GM12872 (cell line): ENCODE data around the gene DHX57.

ENCODE experiments used
- TF ChIP-seq, protein P1 (sequence below): IDR thresholded peaks from 3 replicates; pipeline ENCODE4 v1.5.1; 2011; ENCODE audit warnings: low read depth, mild to moderate bottlenecking, low read length, moderate library complexity; ENCODE audit not compliant: insufficient read depth

DHX57 gene

DNA sequence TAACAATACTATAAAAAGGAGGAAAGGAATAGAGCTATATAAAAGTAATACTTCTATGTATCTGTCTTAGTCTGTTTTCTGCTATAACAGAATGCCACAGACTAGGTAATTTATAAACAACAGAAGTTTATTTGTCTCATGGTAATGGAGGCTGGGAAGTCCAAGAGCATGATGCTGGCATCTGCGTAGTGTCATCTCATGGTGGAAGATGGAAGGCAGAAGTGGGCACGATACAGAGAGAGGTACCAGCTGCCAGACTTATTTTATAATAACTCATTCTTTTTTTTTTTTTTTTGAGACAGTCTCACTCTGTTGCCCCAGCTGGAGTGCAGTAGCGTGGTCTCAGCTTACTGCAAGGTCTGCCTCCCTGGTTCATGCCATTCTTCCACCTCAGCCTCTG lies 4.3 kb downstream of the DHX57 start:
- TF ChIP-seq, protein P1, sequence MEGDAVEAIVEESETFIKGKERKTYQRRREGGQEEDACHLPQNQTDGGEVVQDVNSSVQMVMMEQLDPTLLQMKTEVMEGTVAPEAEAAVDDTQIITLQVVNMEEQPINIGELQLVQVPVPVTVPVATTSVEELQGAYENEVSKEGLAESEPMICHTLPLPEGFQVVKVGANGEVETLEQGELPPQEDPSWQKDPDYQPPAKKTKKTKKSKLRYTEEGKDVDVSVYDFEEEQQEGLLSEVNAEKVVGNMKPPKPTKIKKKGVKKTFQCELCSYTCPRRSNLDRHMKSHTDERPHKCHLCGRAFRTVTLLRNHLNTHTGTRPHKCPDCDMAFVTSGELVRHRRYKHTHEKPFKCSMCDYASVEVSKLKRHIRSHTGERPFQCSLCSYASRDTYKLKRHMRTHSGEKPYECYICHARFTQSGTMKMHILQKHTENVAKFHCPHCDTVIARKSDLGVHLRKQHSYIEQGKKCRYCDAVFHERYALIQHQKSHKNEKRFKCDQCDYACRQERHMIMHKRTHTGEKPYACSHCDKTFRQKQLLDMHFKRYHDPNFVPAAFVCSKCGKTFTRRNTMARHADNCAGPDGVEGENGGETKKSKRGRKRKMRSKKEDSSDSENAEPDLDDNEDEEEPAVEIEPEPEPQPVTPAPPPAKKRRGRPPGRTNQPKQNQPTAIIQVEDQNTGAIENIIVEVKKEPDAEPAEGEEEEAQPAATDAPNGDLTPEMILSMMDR, result no peak

DNA sequence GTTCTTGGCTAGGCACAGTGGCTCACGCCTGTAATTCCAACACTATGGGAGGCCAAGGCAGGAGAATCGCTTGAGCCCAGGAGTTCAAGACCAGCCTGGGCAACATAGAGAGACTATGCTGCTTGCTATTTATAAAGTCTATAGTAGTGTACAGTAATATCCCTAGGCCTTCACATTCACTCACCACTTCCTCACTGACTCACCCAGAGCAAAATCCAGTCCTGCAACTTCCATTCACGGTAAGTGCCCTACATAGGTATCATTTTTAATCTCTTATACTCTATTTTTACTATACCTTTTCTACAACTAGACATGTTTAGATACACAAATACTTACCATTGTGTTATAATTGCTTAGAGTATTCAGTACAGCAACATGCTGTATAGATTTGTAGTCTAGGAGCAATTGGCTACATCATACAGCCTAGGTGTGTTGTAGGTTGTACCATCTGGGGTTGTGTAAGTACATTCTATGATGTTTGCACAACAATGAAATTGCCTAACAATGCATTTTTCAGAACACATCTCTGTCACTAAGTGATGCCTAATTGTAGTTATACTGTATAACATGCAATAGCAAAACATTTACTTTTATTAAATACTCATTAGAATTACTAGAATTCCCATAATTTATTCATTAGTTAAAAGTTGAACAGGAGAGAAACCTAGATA lies 8.8 kb downstream of the DHX57 start:
- TF ChIP-seq, protein P1, result no peak

DNA sequence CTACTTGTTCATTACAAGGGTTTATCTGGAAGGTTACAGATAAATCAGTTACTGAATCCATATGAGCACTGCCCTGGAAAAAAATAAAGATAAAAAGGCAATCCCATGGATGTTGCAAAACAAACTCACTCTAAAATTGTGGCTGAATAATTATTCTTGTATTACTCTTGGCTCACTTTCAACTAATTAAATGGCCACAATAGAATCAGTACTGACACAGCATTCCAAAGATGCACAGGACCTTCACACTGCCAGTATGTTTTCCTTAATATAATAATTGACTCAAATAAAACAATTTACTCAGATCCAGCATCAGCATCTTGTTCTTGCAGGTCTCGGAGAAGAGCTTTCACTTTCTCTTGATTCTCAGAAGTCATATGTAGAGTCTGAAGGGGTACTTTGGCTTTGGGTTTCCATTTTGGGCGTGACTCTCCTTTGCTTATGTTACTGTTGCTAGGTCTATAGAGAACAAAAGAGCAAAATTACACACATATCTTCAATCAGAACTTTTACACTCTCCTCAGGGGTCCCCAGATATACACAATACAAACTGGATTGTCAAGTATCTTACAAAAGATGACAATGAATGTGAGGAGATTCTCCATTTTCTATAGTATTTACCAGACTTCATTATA lies 12.6 kb downstream of the DHX57 start:
- TF ChIP-seq, protein P1, result no peak

DNA sequence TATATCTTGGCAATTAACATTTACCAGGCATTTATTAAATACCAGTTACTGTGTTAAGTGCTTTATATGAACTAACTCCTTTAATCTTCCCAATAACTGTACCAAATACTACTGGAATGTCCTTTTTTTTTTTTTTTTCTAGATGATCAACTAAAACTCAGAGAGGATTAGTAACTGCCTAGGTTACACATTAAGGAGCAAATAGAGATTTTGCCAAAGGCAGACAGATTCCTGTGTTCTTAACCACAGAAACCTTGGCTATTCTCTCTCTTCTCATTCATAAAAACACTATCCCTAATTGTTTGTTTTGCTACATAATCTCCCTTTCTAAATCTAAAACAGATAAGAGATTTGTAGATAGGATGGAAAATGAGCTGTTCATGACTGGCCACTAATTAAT lies 13.3 kb downstream of the DHX57 start:
- TF ChIP-seq, protein P1, result no peak

DNA sequence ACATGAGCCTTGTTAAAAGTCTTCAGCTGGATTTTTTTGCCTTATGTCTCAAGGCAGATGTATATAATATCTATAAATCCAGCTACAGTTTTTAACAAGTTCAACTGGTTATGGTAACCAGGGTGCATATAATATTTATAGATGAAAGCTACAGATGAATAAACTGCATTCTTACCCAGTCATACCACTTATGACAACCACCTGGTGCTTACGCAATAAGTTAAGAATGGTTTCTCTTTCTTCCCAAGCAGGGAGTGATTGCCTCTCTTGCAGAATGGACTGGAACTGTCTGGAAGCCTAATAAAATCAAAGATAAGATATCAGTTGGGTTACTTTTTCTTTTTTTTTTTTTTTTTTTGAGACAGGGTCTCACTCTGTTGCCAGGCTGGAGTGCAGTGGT lies 19.6 kb downstream of the DHX57 start:
- TF ChIP-seq, protein P1, result no peak

DNA sequence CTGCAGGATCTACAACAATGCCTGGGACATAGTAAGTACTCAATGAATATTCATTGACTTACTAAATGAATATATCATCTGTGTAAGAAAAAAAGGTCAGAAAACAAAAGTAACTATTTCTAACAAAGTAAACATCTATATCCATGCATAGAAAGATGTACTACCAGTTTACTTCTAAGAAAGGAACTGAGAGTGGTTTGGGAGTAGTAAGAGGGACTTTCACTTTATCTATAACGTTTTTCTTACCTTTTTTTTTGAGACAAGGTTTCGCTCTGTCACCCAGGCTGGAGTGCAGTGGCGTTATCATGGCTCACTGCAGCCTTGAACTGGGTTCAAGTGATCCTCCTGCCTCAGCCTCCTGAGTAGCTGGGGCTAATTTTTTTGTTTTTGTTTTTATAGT lies 25.7 kb downstream of the DHX57 start:
- TF ChIP-seq, protein P1, result no peak

DNA sequence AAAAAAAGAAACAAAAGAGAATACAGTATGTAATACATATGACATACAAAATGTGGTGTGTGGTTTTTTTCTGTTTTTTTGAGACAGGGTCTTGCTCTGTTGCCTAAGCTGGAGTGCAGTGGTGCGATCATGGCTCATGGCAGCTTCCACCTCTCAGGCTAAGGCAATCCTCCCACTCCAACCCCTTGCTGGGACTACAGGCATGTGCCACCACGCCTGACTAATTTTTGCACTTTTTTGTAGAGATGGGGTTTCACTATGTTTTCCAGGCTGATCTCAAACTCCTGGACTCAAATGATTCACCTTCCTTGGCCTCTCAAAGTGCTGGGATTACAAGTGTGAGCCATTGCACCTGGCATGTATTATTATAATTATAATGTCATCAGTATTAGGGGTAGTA lies 38.9 kb downstream of the DHX57 start:
- TF ChIP-seq, protein P1, result no peak
